Hepatocyte (in vitro differentiated cells): ENCODE measurements around the gene JARID2.

Experiments
- EZH2 ChIP-seq: fragments of 200-600 bp; sonication (generic); IDR thresholded peaks from 2 replicates; pipeline ENCODE4 v1.6.1; 2016; ENCODE audit warnings: antibody characterized with exemption, mild to moderate bottlenecking, borderline replicate concordance
- TF ChIP-seq, protein P1 (sequence below): fragments of 200-600 bp; sonication (generic); IDR thresholded peaks from 2 replicates; pipeline ENCODE4 v1.5.1; 2016; ENCODE audit warnings: antibody characterized with exemption, mild to moderate bottlenecking; ENCODE audit not compliant: poor library complexity

DNA sequence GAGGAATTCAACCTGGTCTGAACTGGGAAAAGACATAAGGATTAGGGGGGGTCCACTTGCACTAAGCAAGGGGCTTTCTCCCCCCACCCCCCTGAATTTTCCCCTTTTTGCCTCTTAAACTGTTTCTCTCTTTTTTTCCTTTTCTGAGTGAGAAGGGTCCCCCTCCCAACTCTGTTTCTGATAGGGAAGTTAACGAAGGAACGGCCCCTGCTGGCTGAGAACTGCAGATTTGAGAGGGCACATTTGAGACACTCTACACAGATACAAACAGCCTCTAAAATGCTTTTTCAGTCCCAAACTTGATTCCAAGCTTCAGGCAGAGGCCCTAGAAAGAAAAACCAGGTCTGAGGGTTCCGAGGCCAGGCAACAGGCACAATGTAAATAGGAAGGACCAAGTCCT lies 91.7 kb downstream of the JARID2 start:
- TF ChIP-seq, protein P1, sequence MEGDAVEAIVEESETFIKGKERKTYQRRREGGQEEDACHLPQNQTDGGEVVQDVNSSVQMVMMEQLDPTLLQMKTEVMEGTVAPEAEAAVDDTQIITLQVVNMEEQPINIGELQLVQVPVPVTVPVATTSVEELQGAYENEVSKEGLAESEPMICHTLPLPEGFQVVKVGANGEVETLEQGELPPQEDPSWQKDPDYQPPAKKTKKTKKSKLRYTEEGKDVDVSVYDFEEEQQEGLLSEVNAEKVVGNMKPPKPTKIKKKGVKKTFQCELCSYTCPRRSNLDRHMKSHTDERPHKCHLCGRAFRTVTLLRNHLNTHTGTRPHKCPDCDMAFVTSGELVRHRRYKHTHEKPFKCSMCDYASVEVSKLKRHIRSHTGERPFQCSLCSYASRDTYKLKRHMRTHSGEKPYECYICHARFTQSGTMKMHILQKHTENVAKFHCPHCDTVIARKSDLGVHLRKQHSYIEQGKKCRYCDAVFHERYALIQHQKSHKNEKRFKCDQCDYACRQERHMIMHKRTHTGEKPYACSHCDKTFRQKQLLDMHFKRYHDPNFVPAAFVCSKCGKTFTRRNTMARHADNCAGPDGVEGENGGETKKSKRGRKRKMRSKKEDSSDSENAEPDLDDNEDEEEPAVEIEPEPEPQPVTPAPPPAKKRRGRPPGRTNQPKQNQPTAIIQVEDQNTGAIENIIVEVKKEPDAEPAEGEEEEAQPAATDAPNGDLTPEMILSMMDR = peak; percentile 4
- no peak for TF ChIP-seq EZH2
